HG03469 (cell line): Measurements from ENCODE around the gene ACBD7.
A peak's percentile ranks its signal among the peaks of the same experiment; 100 is the strongest.

Experiments used
- ATAC-seq: cut with Tn5 transposase; IDR thresholded peaks from one replicate; pipeline ENCODE4 v1.9.1; 2021; ENCODE audit warnings: mild to moderate bottlenecking, moderate library complexity, moderate number of reproducible peaks; ENCODE audit not compliant: unreplicated experiment

The ACBD7 gene

GRCh38 chr10:15088428-15089261, at the start of gene ACBD7:
Gene ACBD7, minus strand, starts transcription at chr10:15088776. Its CDS starts 48 bp downstream, at chr10:15088728.
- ATAC-seq: peak; percentile 97

GRCh38 chr10:15137636-15138035, 49.1 kb upstream of the ACBD7 start:
- ATAC-seq: no peak

- no peak for ATAC-seq
These were observed 48.4 kb upstream of the ACBD7 start for GRCh38 chr10:15137036-15137359.

- ATAC-seq: no peak
These were observed 47.8 kb upstream of the ACBD7 start for GRCh38 chr10:15136129-15137035.

- ATAC-seq: no peak
These were observed 42.8 kb upstream of the ACBD7 start for GRCh38 chr10:15131330-15131729.

- ATAC-seq: no peak
These were observed 36.3 kb upstream of the ACBD7 start for GRCh38 chr10:15124908-15125307.

GRCh38 chr10:15124190-15124589, 35.6 kb upstream of the ACBD7 start:
- no peak for ATAC-seq

GRCh38 chr10:15123749-15124184, 35.2 kb upstream of the ACBD7 start:
- ATAC-seq: no peak

- peak; percentile 70 for ATAC-seq
These were observed 34.0 kb upstream of the ACBD7 start for GRCh38 chr10:15122477-15123030.

GRCh38 chr10:15121707-15122106, 33.1 kb upstream of the ACBD7 start:
- ATAC-seq: no peak

GRCh38 chr10:15120523-15120922, 31.9 kb upstream of the ACBD7 start:
- no peak for ATAC-seq

- no peak for ATAC-seq
These were observed 30.0 kb upstream of the ACBD7 start for GRCh38 chr10:15118615-15119014.

GRCh38 chr10:15116225-15116624, 27.6 kb upstream of the ACBD7 start:
- no peak for ATAC-seq

- ATAC-seq: no peak
These were observed 25.2 kb upstream of the ACBD7 start for GRCh38 chr10:15113766-15114165.

- ATAC-seq: no peak
These were observed 24.1 kb upstream of the ACBD7 start for GRCh38 chr10:15112657-15113056.

- ATAC-seq: no peak
These were observed 17.9 kb upstream of the ACBD7 start for GRCh38 chr10:15106352-15107013.

- no peak for ATAC-seq
These were observed 14.9 kb upstream of the ACBD7 start for GRCh38 chr10:15103513-15103912.

GRCh38 chr10:15099886-15100285, 11.3 kb upstream of the ACBD7 start:
- no peak for ATAC-seq

- peak; percentile 68 for ATAC-seq
These were observed 8.6 kb upstream of the ACBD7 start, which contains the start of gene RPP38 for GRCh38 chr10:15097011-15097812. Gene RPP38, plus strand, starts transcription at chr10:15097355. Its CDS starts 5,960 bp downstream, at chr10:15103315.

- peak; percentile 6 for ATAC-seq
These were observed 8.1 kb upstream of the ACBD7 start for GRCh38 chr10:15096661-15097010.
